Measurements from ENCODE around the gene GCH1.
"Not testable (repeated sequence)": the region's sequence is repeated elsewhere in the genome, so short reads cannot be mapped to it uniquely, and the experiment has no call there.

The GCH1 gene

GRCh38 chr14:54902521-54903420, at the start of gene GCH1:
TSS of gene GCH1 (minus strand) at chr14:54902826. CDS start at chr14:54902663, 163 bp downstream.
- peak; percentile 75 for DNase-seq

GRCh38 chr14:54947230-54947629, 44.6 kb upstream of the GCH1 start:
- no peak for DNase-seq

- DNase-seq: no peak
These were observed 43.9 kb upstream of the GCH1 start for GRCh38 chr14:54946500-54946899.

GRCh38 chr14:54944737-54945391, 42.2 kb upstream of the GCH1 start:
- no peak for DNase-seq

DNA sequence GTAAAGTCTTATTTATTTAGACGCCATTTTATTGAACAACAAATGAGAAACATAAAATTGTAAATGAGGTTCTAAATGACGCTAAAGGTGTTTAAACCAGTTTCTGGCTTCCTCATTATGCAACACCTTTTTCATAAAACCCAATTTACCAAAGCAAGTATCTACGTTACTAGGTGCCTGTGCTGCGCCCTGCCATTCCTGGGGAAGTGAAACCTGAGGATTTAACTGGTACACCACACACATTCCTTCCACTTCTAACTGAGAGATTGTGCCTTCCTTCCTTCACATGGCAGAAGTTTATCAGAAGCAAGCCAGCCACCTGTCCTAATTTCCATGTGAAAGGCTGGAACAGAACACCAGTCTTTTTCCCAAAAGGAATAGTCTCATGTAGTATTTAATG, 40.3 kb upstream of the GCH1 start:
- DNase-seq: no peak

DNA sequence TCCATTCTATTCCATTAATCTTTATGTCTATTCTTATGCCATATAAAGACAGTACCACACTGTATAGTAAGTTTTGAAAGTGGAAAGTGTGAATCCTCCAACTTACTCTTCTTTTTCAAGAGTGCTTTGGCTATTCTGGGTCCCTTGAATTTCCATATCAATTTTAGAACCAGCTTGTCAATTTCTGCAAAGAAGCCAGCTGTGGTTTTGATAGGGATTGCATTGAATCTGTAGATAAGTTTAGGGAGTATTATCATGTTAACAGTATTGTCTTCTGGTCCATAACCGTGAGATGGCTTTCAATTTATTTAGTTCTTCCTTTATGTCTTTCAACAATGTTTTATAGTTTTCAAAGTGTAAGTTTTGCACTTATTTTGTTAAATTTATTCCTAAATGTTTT, 34.2 kb upstream of the GCH1 start:
- no peak for DNase-seq

DNA sequence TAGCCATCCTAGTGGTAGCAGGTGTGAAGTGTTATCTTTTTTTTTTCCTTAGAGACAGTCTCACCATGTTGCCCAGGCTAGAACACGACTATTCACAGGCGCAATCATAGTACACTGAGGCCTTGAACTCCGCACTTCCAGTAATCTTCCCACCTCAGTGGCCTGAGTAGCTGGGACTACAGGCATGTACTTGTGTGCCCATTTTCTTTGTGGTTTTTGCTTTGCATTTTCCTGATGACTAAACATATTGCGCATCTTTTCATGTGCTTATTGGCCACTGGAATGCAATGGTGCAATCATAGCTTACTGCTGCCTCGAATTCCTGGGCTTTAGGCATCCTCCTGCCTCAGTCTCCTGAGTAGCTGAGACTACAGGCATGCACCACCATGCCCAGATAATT, 33.3 kb upstream of the GCH1 start:
- no peak for DNase-seq

DNA sequence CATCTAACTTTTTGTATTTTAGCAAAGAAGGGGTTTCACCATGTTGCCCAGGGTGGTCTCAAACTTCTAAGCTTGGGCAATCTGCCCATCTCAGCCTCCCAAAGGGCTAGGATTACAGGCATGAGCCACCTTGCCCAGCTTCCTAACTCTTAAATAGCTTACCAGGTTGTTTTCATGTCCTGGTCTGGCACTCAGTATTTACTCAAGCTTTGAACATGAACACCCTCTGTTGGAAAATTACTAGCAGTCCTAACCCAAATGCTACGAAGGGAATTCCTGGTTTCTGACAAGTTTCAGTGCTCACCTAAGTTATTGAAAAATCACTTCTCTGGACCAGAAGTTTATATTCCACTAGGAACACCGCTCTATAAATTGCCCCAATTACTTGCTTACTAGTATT, 32.5 kb upstream of the GCH1 start:
- DNase-seq: no peak

DNA sequence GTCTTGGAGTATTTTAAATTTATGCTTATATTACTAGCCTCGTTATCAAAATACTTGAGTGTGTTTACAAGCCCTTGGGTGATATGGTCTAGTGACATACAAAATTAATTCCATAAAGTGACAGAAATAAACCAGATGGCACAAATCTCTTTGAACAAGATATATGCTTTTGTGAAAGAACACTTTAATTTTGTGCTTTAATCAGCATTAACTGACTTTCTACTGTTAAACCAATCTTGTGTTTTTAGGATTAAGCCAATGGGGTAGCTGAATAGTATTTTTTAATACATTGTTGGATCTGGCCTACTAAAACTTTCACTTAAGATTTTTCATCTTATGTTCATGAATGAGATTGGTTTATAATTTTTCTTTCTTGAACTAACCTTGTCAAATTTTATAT, 30.4 kb upstream of the GCH1 start:
- DNase-seq: no peak

DNA sequence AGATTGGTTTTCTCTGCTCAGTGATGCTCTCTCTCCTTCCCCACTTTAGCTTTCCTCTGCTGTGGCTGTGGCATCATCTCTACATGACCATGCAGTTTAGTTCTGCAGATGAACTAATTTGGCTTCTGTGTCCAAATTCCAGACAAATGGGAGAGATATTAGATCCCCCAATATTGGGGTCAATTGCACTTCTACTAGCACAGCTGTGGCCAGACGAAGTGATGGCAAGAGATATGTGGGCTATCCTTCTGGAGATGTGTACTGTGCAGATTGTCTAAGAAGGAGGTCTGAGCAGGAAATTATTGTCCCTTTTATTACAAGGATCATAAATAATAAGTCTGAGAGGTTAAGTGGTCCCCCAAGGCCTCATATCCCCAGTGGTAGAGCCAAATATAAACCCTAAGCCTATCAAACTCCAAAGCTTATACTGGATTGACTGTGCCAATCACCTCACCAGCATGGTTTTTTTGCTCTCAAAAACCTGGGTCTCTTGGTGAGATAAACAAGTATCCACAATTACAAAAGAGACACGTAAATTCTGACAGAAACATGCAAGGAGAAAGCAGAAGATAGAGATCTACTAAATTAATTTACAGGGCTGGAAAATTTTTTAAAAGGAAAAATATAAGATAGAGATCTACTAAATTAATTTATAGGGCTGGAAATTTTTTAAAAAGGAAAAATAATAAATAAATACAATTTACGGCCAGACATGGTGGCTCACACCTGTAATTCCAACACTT, 29.1 kb upstream of the GCH1 start:
- DNase-seq: no peak

DNA sequence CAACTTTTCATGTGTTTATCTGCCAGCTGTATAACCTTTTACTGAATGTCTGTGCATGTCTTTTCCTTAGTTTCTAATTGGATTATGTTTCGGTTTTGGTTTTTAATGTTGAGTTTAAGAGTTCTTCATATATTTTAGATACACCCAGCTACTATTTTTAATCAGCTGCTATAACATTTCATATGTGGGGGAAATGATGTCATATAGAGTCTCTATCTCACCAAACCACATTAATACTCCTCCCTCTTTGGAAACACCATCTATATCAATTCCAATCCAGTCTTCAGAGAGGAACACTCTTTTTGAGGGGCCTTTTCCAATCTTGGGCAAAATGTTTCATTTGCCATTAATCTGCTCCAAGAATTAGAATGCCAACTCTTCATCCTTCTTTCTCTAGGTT, 28.5 kb upstream of the GCH1 start:
- no peak for DNase-seq

GRCh38 chr14:54929556-54929955, 26.9 kb upstream of the GCH1 start:
- DNase-seq: no peak

DNA sequence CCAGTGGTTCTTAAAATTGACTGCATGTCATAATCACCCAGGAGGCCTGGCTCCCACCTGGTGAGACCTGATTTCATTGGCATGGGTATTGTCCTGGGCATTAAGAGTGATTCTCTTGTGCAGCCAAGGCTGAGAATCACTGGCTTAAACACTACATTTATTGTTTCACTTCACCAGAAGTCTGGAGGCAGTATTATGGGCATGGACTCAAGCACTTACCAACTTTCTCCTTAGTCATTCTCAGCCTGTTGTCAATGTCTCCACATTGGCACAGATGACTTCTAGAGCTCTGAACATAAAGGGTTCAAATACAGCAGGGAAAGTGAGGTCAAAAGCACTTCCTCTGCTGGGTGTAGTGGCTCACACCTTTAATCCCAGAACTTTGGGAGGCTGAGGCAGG, 25.6 kb upstream of the GCH1 start:
- DNase-seq: no peak

DNA sequence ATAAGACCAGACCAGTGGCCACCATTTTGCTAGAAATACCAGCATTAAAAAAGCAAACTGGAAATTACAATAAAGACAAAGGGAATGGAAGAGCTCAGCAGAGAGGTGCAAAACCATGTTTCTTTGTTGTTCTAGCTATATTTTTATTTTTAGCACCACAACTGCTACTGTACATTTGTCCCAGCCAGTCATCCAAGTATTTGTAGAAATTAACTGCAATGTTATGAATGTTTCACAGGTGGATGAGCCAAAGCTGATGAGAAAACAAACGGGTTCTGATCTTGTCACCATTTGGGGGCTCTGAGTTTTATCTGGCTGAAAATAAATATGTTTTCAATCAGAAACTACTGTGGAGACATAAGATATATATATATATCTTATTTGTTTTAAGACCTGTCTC, 24.9 kb upstream of the GCH1 start:
- DNase-seq: no peak

DNA sequence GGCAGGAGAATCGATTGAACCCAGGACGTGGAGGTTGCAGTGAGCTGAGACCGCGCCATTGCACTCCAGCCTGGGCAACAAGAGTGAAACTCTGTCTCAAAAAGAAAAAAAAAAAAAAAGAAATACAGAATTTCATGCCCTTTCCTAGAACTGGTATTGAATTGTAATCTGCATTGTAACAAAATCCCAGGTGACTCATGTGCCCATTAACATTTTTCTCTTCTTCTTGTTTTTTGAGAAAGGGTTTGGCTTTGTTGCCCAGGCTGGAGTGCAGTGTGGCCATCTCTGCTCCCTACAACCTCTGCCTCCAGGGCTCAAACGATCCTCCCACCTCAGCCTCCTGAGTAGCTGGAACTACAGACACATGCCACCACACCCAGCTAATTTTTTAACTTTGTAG, 23.9 kb upstream of the GCH1 start:
- not testable (repeated sequence) for DNase-seq

DNA sequence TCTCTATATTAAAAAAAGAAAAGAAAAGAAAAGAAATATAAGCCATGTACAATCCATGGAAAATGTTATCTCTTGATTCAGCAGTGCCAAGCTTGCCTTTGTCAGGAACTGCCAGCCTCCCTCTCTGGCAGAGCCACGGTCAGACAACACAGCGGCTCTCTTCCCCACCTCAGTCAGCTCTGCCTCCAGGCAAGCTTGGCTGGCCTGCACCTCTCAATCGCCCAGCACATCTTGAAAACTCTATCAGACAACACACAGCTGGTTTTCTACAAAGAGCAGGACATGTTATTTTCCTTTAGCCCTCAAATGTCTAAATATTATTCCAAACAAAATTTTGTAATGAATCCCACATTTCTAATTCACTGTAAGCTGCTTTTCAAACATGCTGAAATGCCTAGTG, 20.0 kb upstream of the GCH1 start:
- DNase-seq: no peak

- DNase-seq: no peak
These were observed 17.4 kb upstream of the GCH1 start for GRCh38 chr14:54920052-54920451.

DNA sequence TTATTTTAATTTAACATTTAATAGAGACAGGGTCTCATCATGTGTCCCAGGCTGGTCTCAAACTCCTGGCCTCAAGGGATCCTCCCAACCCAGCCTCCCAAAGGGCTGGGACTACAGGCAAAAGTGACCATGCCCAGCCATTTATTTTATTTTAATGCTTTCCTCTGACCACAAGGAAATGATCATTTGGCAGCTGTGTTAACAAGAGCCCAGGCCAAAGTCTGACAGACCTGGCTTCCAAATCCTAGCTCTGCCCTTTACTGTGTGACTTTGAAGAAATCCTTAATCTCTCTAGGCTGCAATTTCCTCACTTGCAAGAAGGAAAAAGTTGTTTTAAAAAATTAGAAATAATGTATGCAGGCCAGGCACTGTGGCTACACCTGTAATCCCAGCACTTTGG, 16.7 kb upstream of the GCH1 start:
- DNase-seq: no peak

DNA sequence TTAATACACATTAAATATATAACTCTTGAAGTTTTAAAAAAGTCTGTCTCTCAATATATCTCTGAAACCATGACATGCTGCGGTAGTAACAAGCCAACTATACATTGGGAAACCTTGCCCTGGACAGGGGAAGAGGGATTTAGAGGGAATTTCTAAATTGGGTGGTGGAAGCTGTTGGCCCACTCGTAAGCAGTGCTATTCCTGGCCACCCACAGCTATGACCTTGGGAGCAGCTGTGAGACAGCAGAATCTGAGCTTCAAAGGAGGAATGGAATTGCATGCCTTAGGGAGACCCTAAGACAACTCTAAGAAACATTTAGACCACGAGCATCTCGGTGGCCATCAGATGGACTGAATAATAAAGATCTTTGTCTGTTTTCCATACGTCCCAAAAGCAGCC, 15.8 kb upstream of the GCH1 start:
- DNase-seq: no peak

DNA sequence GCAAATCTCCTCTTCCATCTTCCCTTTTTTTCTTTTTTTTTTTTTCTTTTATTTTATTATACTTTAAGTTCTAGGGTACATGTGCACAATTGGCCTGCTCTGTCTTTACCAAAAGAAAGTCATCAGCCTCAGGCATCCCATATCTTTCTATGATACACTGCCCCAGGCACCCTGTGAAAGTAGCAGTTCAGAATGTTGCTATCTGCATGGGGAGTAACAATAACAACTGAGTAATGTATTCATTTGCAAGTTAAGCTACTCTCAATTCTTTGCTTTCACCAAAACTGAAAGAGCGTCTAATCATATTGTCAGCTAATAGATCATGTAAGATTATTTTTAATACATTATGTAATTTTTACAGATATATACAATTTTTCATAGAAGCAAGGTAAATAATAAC, 13.5 kb upstream of the GCH1 start:
- no peak for DNase-seq

- DNase-seq: no peak
These were observed 7.4 kb upstream of the GCH1 start for GRCh38 chr14:54909817-54910558.

- DNase-seq: not testable (repeated sequence)
These were observed 6.3 kb upstream of the GCH1 start for GRCh38 chr14:54908973-54909372.

GRCh38 chr14:54908190-54908589, 5.6 kb upstream of the GCH1 start:
- no peak for DNase-seq

Data from activated CD4-positive, CD25-positive, alpha-beta regulatory T cell treated with anti-CD3 and anti-CD28 coated beads, Interleukin-2, amount 50 U/mL, for 72 hours (primary cell).